Inflammatory macrophage (primary cell): Measurements from ENCODE around the gene HPCAL4.

ENCODE experiments used
- DNase-seq, 2 donors: peaks; one replicate each; pipeline ENCODE4 v3.0.0-alpha.2; 2020 to 2022
- total RNA-seq, 18 experiments: gene quantifications; one replicate each; lab custom pipeline; 2026; ENCODE audit warnings: mixed read lengths in 6 of 18, inconsistent platforms in 2 of 18; lab: John Stamatoyannopoulos, UW

Gene HPCAL4
- total RNA-seq = 0 to 0.32 (median 0) reads per million in 18 experiments

DNA sequence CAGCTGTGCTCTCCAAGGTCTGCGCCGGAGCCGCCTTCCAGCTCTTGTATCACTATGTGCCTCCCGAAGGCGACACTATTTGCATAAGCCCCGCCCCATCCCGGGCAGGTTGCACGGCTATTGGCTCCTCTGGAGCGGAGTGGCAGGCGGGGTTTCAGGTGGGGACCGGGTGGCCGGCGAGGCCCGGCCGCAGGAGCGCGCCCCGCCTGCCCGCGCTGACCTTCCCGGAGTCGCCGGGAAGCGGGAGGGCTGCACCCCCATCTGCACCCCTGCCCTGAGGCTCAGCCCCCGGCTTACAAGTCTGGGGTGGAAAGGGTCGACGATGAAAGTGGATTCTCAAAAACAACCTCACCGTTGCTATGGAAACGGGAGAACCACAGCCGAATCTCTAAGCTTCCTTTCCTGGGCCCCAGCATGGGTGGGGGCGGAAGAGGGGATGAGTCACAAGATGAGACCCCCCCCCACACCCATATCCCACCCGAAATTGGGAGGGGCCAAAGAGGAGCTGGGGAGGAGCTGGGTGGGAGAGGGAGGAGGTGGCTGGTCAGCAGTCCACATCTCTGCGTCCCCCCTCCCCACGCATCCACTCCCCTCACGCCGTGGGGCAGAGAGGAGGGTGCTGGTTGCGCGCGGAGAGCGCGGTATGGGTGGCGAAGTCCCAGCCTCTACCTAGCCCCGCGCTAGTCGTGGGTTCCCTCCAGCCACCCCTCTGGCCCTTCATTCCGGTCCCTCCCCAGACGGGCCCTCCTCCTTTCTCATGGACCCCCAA, at the start of gene HPCAL4:
Gene HPCAL4 (minus strand): TSS at position 51 of the 769 bp plus-strand sequence. CDS start 6,830 bp downstream, outside the sequence.
- DNase-seq = peak; percentile 50 to 71

DNA sequence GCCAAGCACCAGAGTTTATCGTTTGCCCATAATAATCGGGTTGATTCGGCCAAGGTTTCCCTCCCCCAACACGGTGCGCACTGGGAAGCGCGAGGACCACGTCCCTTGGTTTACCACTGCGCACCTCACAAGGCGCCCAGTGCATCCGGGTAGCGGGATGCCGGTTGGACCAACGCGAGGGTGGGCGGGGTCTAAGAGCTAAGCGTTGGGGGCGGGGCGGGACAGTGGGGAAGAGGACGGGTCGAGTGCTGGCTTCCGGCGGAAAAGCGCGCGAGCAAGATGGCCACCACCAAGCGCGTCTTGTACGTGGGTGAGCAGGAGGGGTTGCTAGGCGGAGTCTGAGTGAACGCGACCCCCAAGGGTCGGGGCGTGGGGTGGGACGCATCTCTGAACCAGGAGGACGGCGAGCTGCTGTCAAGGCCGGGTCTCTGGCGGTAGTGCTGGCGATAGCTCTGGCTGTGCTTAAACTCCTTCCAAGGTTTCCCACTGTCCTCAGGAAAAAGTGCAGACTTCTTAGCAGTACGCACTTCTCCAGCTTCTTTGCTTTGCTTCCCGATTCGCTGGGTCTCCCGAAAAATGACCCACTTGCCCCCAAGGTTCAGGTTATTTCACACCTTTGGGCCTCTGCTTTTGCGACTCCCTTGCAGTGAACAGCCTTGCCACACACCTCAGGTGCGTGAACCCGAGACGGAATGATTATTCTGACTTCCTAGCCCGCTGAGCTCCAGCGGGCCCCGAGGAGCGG, 47.6 kb upstream of the HPCAL4 start, which contains the start of gene PPIE:
Gene PPIE (plus strand): TSS at position 261 of the 745 bp plus-strand sequence. CDS start 19 bp downstream, at position 280.
- peak; percentile 90 to 96 for DNase-seq

DNA sequence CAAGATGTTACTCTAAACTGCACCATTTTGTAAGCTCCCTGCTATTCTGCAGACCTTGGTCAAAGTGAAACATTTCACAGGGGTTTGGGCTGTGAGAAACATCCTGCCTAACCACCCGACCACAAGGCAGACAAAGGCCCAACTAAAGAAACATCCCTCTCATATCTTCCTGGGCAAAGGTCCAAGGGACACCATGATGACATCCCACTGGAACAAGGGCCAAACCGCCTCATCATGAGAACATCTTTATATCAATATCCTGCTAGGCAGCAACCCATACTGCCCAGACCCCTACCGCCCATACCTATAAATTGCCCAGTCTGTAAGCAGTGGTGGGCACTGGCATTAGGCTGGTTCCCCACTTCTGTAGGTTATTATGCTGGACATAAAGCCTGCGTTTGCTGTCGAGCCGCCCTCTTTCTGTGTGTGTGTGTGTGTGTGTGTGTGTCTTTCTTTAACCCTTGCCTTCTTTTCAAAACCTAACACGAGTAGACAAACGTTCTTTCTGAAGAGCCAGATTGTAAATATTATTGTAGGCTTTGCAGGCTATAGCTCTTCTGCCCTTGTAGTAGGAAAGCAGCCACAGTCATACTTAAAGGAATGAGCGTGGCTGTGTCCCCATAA, 46.4 kb upstream of the HPCAL4 start:
- DNase-seq = no peak

DNA sequence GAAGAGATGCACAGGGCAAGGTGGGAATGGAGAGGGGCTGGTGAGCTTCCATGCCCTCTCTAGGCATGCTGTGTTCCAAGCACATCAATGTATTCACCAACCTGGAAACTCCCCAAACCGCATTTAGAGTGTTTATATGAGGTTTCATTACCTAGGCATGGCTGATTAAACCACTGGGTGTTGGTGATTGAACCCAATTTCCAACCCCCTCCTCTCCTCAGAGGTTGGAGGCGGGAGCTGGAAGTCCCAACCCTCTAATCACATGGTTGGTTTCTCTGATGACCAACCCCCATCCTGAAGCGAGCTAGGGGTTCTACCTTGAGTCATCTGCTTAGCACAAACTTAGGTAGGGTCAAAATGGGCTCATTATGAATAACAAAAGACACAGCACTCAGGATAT, 44.5 kb upstream of the HPCAL4 start:
- DNase-seq = no peak

DNA sequence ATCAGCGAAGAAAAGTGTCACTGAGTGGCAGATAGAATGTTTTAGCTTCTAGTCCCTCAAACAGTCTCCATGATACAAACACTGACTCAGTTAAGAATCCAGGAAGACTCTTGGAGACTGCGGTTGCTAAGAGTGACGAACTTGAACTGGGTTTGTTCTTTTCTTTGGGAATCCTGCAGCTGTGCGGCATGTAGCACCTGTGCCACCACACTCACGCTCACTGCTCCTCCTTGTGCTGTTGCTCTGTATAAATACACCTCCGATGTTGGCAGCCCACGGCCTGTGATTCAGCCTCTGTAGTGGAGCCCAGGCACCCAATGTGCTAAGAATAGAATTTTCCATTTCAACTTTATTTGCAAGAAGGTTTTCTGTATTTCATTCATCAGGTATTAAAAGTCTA, 41.9 kb upstream of the HPCAL4 start:
- no peak for DNase-seq

DNA sequence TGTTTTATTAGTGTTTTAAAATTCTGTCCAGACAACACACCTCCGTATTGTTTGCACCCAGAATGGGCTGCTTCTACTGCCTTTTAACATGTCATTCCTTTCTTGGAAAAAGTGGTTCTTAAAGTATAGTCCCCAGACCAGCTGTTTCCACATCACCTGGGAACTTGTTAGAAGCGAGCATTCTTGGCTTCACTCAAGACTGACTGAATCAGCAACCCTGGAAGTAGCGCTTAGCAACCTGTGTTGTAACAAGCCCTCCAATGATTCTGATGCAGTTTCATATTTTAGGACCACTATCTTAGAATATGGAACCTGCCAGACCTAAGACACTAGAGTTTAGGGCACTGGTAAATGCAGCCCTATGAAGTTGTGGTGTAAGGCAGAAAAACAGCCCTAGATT, 41.5 kb upstream of the HPCAL4 start:
- DNase-seq = no peak

DNA sequence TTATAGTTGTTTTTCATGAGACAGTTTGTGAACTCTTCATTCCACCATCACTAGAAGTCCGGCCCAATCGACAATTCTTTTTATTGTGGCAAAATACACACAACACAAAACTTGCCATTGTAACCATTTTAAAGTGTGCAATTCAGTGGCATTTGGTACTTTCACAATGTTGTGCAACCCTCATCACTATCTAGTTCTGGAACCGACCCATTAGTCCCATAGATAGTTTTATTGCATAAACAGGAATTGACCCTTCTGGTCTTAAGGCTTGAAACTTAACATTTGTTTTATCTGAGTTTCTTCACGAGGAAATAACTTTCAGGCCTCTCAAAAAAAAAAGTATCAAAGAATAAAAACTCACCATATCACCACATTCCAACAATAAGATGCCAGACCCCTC, 38.6 kb upstream of the HPCAL4 start:
- DNase-seq = no peak

DNA sequence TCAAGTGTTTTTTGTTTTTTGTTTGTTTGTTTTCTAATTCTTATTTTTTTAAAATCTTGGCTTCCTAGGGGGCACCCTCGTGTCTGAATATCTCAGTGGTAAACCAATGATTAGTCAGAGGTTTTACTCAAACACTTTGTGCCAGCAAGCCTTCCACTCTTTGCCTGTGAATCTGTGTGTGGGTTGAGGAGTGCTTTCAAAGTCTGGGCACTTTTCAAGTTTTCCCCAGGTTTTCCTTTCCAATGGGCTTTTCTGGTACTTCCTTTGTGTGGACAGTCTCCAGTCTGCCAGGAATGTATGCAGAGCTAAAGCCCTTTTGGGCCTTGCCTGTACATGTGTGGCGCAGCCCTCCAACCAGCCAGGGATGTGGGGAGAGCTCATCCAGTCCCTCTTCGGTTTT, 37.8 kb upstream of the HPCAL4 start:
- DNase-seq = no peak

DNA sequence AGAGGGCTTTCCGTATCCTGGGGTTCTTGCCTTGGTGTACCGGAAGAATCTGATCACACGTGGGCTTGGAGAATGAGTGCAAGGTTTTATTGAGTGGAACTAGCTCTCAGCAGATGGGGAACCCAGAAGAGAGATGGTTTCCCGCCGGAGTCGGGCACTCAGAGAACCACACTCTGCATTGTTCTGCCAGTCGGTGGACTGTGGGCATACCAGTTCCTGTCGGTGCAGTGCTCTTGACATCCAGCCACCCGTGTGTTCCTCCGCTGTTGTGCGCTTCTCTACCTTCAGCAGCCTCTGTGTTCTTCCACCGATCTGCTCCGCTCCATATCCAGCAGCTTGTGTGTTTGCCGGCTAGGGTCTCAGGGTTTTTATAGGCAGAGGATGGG, 36.7 kb upstream of the HPCAL4 start:
- DNase-seq = no peak

DNA sequence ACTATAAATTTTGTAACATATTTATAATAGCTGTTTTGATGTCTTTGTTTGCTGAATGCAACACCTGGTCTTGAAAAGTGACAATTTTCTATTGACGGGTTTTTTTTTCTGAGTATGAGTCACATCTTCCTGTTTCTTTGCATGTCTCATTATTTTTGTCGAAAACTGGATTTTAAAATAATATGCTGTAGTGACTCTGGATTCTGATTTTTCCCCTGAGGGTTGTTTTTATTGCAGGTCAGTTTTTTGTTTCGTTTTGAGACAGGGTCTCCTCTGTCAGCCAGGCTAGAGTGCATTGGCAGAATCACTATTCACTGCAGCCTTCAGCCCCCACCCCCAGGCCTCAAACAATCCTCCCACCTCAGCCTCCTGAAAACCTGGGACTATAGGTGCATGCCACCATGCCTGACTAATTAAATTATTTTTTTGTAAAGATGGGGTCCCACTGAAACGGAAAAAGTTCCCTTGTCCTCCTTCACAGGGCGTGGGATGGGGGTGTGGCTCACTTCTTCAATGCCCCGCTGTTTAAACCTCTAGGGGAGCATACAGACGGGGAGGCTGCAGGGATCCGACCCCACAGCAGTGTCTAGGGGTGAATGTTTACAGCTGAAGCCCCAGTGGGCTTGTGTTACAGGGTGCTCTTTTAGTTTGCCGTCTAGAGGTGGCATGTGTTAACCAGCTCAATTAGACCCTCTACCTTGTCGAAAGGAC, 36.1 kb upstream of the HPCAL4 start:
- no peak for DNase-seq

DNA sequence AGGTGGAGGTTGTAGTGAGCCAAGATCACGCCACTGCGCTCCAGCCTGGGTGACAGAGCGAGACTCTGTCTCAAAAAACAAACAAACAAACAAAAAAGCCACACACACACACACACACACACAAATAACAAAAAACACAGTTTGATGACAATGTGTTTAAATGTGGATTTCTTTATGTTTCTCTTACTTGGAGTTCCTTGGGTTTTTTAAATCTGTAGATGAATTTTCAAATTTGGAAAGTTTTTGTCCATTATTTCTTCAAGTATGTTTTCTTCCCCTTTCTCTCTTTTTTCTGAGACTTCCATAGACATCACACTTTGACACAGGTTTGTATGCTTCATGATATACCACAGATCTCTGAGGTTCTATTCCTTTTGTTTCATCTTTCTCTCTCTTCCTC, 35.4 kb upstream of the HPCAL4 start:
- DNase-seq = no peak

DNA sequence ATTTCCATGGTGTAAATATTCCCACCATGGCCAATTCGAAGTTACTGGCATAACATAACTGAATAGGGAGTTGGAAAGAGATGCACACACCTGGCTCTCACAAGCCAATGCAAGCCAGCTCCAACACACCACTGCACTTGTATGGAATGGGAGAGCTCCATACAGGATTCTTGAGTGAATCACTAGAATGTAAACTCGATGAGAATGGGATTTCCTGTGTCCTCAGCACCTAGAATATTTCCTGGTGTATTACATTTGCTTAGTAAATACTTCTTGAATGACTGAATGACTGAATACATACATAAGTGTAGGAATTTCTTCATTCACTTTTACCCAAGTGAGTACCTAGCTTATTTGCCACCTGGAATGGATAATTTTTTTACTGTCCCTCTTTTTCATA, 31.3 kb upstream of the HPCAL4 start:
- no peak for DNase-seq

DNA sequence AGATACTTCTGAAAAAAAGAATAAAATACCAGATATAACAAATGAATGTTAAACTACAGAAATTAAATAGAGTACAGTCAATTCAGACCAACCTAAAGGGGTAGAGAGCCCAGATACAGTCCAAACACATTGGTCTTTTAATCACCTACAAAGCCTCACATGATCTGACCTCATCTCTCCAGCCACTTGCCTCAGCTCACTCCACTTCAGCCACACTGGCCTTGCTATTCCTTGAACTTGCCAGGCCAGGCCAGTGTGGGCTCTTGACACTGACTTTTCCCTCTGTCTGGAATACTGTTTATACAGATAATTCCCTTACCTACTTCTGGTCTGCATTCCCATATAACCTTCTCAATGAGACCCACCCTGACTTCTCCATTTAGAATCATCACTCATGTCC, 30.4 kb upstream of the HPCAL4 start:
- DNase-seq = no peak

DNA sequence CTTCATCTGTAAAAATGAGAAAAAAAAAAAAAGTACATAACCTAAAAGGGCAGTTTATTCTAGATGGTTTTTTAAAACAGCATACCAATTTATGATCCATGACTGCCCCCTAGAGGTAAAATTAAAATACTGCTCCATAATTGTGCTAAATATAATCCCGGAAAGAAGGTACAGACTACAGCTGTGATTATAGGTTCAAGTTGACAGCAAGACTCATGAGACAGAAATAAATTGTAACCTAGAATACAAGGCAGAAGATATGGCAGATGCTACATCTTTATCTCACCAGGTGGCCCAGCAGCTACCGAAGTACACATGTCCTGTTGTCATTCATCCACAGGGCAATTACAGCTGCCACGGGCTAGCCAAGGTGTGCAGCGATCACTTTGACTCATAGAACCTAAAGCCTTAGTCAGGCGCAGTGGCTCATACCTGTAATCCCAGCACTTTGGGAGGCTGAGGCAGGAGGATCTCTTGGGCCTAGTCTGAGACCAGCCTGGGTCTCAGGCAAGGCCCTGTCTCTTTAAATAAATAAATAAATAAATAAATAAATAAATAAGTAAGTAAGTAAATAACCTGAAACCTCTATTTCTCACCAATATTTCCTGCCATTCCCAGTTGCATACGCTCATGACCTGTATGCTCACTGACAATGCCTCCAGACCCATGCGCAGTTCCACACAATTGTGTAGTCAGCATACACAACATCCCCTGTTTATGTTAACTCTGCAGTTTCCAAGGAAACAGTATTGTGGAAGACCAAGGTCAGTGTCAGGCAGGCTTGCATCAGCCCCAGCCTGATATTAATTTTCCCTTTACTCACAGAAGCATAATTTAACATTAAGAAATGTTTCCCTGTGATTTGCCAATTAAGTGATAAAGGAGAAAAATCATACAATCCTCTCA, 29.1 kb upstream of the HPCAL4 start:
- DNase-seq = peak; percentile 30 to 79

DNA sequence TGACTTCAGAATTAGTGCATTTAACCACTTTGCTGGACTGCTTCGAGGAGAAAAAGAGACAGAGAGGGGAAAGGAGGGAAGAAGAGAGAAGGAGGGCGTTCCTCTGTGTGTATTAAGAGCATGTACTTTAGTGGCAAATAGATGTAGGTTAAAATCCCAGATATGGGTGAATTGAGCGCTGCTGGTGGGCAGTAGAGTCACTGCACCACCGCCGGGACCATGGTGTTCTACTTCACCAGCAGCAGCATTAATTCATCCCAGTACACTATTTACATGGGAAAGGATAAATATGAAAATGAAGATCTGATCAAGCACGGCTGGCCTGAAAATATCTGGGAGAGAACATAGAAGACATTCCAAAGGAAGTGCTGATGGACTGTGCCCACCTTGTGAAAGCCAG, 26.6 kb upstream of the HPCAL4 start:
- no peak for DNase-seq

DNA sequence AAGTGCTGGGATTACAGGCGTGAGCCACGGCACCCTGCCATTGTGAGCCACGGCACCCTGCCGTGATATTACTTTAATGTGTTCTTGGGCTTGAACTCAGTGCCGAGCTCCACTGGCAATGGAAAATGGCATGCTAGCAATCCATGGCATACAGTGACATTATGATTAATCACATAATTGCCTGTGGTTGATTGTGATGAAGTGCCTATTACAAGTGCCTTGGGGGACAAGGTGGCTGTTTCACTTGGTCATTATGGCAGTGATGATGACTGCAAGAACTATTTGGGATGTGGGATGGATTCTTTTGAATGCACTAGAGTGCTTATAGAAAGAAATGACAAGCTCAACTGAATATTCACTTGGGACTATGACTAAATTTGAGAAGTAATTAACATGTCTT, 22.3 kb upstream of the HPCAL4 start:
- no peak for DNase-seq

DNA sequence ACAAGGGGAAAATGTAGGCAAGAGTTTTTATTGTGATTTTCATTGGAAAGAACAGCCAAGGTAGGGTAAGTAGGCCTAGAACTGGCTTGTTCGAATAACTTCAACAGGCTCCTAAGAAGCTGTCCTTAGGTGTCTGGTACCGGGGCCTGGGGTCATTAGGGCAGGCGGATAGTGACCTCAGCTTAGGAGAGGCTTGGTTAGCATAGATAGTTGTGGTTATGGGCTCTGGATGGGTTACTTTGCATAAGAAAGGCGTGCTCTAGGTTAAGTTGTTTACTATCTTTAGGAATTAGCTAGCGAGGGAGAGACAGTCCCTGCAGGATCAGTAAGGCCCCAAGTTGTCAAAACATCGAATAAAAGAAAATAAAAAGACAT, 20.7 kb upstream of the HPCAL4 start:
- DNase-seq = no peak

DNA sequence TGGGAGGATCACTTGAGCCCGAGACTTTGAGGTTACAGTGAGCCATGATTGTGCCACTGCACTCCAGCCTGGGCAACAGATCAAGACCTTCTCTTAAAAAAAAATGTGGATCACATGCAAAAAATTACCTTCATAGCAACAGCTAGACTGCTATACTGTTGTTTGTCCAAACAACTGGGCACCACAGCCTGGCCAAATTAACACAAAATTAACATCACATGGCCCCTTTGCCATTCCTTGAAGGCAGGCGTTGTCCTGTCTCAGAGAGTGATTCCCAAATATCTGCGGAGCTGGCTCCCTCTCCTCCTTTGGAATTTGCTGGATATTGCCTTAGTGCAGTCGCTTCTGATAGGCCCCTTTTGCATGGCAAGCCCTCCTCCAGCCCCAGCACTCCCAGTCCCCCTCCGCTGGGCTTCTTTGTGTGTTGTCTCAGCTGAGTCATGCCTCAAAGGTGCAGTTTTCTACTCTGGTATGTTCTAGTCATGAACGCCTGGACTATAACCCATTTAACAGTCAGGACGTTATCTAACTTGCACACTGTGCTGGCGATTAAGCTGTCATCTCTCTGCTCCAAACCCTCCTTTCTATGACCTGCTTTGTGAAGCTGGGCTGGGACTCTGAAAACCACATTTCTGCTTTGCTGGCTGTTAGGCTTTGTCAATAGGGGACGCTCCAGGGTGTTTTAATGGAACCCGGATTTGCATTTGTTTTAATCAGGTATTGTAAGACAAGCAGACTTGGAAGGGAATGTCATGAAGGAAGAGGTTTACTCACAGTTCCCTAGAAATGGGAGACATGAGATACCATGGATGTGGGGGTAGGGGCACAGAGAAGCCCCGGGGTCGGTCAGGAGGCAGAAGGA, 20.1 kb upstream of the HPCAL4 start:
- no peak for DNase-seq

DNA sequence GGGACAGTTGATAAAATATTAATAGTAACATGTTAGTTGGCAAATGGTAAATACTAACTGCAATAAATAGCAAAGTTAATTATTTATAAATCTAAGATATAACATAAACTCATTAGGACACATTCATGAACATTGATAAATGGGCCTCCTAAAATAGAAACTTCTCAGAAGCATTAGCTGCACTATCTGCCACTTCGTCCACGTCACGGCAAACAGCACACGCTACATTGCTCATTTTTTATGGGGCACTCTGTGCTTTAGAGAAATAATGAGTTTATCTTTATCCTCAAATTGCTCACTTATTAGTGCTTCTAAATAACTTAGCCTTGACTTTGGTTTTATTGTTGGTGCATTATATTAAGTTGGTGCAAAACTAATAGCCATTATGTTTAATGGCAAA, 16.3 kb upstream of the HPCAL4 start:
- DNase-seq = no peak

DNA sequence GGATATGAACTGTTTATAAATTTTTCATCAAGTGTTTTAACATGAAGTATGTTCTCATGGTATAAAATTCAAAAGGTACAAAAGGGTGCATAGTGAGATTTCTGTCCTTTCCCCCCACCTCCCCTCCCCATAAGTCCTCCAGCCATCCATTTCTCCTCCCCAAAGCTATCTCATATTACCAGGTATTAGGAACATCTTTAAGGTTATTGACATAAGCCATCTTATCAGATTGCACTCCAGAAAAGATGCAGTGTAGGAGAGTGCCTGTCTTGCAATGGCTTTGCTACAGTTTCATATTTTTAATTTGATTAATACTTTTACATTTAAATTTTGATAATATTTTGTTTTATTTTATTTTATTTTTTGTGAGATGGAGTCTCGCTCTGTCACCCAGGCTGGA, 13.5 kb upstream of the HPCAL4 start:
- DNase-seq = no peak

DNA sequence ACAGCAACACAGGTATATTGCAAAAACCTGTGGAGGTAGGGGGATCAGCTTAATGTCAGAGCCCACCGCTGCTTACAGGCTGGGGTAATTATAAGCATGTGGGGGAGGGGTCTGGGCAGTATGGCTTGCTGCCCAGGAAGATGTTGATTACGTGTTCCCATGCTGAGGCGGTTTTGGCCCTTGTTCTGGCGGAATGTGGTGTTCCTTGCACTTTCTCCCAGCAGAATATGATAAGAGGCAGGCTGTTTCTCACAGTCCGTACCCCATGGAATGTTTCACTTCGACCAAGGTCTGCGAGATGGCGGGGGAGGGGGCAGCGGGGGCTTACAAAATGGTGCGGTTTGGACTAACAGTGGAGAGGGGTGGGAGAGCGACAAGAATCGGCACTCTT, 9.8 kb upstream of the HPCAL4 start:
- DNase-seq = no peak
